ENCODE results near the gene NRXN3.

DNA sequence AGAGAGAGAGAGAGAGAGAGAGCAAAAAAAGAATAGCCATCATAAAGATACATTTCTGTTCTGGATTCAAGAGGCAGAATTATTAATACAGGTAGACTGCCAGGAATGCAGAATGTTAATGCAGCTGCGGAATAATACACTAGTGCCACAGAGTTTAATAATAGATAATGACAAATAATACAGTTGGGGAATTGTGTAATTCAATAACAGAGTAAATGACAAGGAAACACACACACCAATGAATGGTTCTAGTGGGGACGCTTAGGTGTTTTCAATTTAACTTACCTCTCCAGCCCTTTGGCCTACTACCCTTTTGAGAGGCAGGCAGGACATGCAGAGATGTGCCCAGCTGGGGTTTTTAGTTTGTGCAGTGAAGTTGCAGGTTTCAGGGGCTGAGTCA lies 313.9 kb downstream of the NRXN3 start:
- TF ChIP-seq CTCF (optimal IDR thresholded peaks at IDR 0.05 in 1 of 3, IDR thresholded peaks at IDR 0.05 in 1 of 3, conservative IDR thresholded peaks at IDR 0.05 in 1 of 3; ENCODE audit: extremely low read depth in 1 of 3, insufficient read depth in 2 of 3, low read length in 3 of 3) (no peak), EZH2 (IDR thresholded peaks at IDR 0.05; ENCODE audit: low read length) (no peak)
